Neural crest cell (in vitro differentiated cells): ENCODE results near the gene PIK3C2B. TPM values are rescaled to one million over a fixed set of nuclear protein-coding genes. Genes with fewer than 3 reads are reported as not detected.

ENCODE experiments used
- DNase-seq: peaks from one replicate; pipeline ENCODE4 v3.0.0; 2021; ENCODE audit warnings: low read depth, mixed read lengths, low spot score
- H3K27ac Mint-ChIP-seq: one replicate; pipeline ENCODE4 v1.8.0; 2021; ENCODE audit warnings: mild to moderate bottlenecking, mixed read lengths; ENCODE audit not compliant: unreplicated experiment
- H3K27me3 Mint-ChIP-seq: 2 replicates; pipeline ENCODE4 v1.8.0; 2021; ENCODE audit warnings: low read depth, mild to moderate bottlenecking, mixed read lengths
- H3K36me3 Mint-ChIP-seq: 2 replicates; pipeline ENCODE4 v1.8.0; 2021; ENCODE audit warnings: low read depth, mild to moderate bottlenecking, mixed read lengths
- H3K4me1 Mint-ChIP-seq: 2 replicates; pipeline ENCODE4 v1.8.0; 2021; ENCODE audit warnings: mixed read lengths
- H3K4me3 Mint-ChIP-seq: one replicate; pipeline ENCODE4 v1.8.0; 2021; ENCODE audit warnings: mild to moderate bottlenecking, mixed read lengths
- H3K9me3 Mint-ChIP-seq: 2 replicates; pipeline ENCODE4 v1.8.0; 2021; ENCODE audit warnings: mixed read lengths
- CTCF ChIP-seq: fragments of 200-600 bp; sonication (generic); conservative IDR thresholded peaks from 2 replicates; pipeline ENCODE4 v1.5.0; 2021; ENCODE audit warnings: antibody characterized with exemption, mild to moderate bottlenecking
- long read RNA-seq: library from polyadenylated mRNA; unstranded; transcript quantifications from one replicate; pipeline ENCODE4 v2.0.0, GENCODE V29; 2020
- total RNA-seq: library from RNA; stranded (reverse); gene quantifications from 2 replicates; pipeline ENCODE4 v1.2.1, GENCODE V29; 2021

PIK3C2B gene, protein sequence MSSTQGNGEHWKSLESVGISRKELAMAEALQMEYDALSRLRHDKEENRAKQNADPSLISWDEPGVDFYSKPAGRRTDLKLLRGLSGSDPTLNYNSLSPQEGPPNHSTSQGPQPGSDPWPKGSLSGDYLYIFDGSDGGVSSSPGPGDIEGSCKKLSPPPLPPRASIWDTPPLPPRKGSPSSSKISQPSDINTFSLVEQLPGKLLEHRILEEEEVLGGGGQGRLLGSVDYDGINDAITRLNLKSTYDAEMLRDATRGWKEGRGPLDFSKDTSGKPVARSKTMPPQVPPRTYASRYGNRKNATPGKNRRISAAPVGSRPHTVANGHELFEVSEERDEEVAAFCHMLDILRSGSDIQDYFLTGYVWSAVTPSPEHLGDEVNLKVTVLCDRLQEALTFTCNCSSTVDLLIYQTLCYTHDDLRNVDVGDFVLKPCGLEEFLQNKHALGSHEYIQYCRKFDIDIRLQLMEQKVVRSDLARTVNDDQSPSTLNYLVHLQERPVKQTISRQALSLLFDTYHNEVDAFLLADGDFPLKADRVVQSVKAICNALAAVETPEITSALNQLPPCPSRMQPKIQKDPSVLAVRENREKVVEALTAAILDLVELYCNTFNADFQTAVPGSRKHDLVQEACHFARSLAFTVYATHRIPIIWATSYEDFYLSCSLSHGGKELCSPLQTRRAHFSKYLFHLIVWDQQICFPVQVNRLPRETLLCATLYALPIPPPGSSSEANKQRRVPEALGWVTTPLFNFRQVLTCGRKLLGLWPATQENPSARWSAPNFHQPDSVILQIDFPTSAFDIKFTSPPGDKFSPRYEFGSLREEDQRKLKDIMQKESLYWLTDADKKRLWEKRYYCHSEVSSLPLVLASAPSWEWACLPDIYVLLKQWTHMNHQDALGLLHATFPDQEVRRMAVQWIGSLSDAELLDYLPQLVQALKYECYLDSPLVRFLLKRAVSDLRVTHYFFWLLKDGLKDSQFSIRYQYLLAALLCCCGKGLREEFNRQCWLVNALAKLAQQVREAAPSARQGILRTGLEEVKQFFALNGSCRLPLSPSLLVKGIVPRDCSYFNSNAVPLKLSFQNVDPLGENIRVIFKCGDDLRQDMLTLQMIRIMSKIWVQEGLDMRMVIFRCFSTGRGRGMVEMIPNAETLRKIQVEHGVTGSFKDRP (N-terminal part only)
- total RNA-seq = 70.5 and 71.7 TPM in 2 replicates
- long read RNA-seq, partial matches to known transcripts = 0 of 7 reads
- long read RNA-seq, other reads (novel, unspliced or antisense) = 7 of 7 reads

GRCh38 chr1:204494281-204495077 lies at the start of gene PIK3C2B:
Gene PIK3C2B (minus strand): TSS chr1:204494805. CDS start chr1:204469802, 25,003 bp downstream.
- Mint-ChIP-seq H3K27ac (peak within 1 kb of the TSS; percentile 97), H3K9me3 (no peaks in the 10 kb centered on the region)

DNA sequence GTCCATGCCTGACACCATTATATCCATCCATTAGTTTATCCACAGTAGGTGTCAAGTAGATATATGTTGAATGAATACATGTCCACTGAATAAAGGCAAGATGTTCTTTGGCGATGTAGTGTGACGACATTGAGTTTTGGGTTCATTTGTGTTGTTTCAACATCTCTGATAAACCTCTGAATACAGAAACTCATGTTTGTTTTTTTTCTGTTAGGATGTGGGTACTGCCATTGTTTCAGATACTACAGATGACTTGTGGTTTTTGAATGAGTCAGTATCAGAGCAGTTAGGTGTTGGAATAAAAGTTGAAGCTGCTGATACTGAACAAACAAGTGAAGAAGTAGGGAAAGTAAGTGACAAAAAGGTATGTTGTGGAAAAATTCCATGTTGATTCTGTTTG lies 49.7 kb upstream of the PIK3C2B start:
- DNase-seq = no peak
- Mint-ChIP-seq H3K27me3 (no peaks in the 10 kb centered on the region), H3K27ac (no peak overlapping the region), H3K36me3 (peaks cover 34% of the 10 kb centered on the region), H3K9me3 (no peaks in the 10 kb centered on the region), H3K4me3 (no peak overlapping the region), H3K4me1 (peaks cover 5% of the 10 kb centered on the region)
- TF ChIP-seq CTCF = no peak

More at GRCh38 chr1:204494281-204495077, at the start of gene PIK3C2B:
- peak; percentile 67 for TF ChIP-seq CTCF
- Mint-ChIP-seq H3K27me3 (no peaks in the 10 kb centered on the region), H3K4me1 (peaks cover 39% of the 10 kb centered on the region), H3K36me3 (no peaks in the 10 kb centered on the region), H3K4me3 (peak within 1 kb of the TSS; percentile 98)
- peak; percentile 80 for DNase-seq

GRCh38 chr1:204541626-204542025 lies 47.0 kb upstream of the PIK3C2B start:
- Mint-ChIP-seq H3K27me3 (no peaks in the 10 kb centered on the region), H3K4me3 (no peak overlapping the region), H3K9me3 (no peaks in the 10 kb centered on the region), H3K4me1 (peaks cover 5% of the 10 kb centered on the region), H3K36me3 (peaks cover 24% of the 10 kb centered on the region), H3K27ac (no peak overlapping the region)
- TF ChIP-seq CTCF = no peak
- no peak for DNase-seq

DNA sequence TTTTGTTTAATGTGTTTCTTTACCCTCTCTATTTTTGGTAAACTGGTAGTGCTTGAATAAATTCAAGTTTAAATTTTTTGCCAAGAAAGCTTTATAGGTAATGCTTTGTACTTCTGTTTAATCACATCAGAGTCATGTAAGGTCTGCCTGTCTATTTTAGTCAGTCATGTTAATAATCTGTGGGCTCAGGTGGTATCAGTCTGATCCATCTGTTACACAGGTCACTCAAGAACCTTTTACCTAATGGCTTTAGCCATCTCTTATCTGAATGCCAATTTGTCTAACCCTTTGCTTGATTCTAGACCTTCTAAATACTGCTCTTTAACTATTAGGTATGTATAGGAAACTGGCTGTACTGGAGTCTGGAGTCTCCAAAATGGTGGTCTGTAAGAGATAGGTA lies 38.2 kb upstream of the PIK3C2B start:
- H3K4me3 Mint-ChIP-seq = no peak overlapping the region
- H3K9me3 Mint-ChIP-seq = no peaks in the 10 kb centered on the region
- H3K4me1 Mint-ChIP-seq = no peaks in the 10 kb centered on the region
- no peak for DNase-seq
- no peak for TF ChIP-seq CTCF
- H3K27ac Mint-ChIP-seq = no peak overlapping the region
- H3K27me3 Mint-ChIP-seq = no peaks in the 10 kb centered on the region
- H3K36me3 Mint-ChIP-seq = peaks cover 12% of the 10 kb centered on the region
